DND-41 (cell line): ENCODE data around the gene PGLYRP1.

Source experiments
- ATAC-seq: fragments of 200-7000 bp; cut with Tn5 transposase; 3 replicates; pipeline ENCODE4 v1.9.1; 2021; ENCODE audit warnings: low read depth; ENCODE audit not compliant: insufficient read depth
- DNase-seq: peaks from one replicate; pipeline ENCODE4 v3.0.0-alpha.2; 2020
- H2AFZ ChIP-seq: 2 replicates; pipeline ENCODE4 v1.6.0; 2012; ENCODE audit warnings: low read depth, low read length
- H3K27ac ChIP-seq: 2 replicates; pipeline ENCODE4 v1.5.1; 2012; ENCODE audit warnings: low read length, inconsistent platforms
- H3K27me3 ChIP-seq: fragments of 200-600 bp; sonication (generic); 2 replicates; pipeline ENCODE4 v1.6.0; 2012; ENCODE audit warnings: low read length, mild to moderate bottlenecking, inconsistent platforms; ENCODE audit not compliant: insufficient read depth, poor library complexity
- H3K36me3 ChIP-seq: 2 replicates; pipeline ENCODE4 v1.5.1; 2012; ENCODE audit warnings: low read length, inconsistent platforms; ENCODE audit not compliant: insufficient read depth
- H3K4me1 ChIP-seq: 2 replicates; pipeline ENCODE4 v1.5.1; 2012; ENCODE audit warnings: mild to moderate bottlenecking, low read length; ENCODE audit not compliant: insufficient read depth
- H3K4me2 ChIP-seq: 2 replicates; pipeline ENCODE4 v1.6.0; 2012; ENCODE audit warnings: mild to moderate bottlenecking, moderate library complexity, low read length, inconsistent platforms; ENCODE audit not compliant: insufficient read depth
- H3K4me3 ChIP-seq, 2 experiments: fragments of 200-600 bp in 1 of 2; shearing (Covaris generic) in 1 of 2; 2 replicates each; pipeline ENCODE4 v1.5.1; 2012 to 2016; ENCODE audit warnings: inconsistent platforms in 2 of 2, low read length in 2 of 2, mild to moderate bottlenecking in 2 of 2, low read depth in 1 of 2, moderate library complexity in 1 of 2
- H3K79me2 ChIP-seq: 2 replicates; pipeline ENCODE4 v1.6.0; 2012; ENCODE audit warnings: low read length, inconsistent platforms; ENCODE audit not compliant: insufficient read depth
- H3K9ac ChIP-seq: 2 replicates; pipeline ENCODE4 v1.6.0; 2012; ENCODE audit warnings: low read depth, mild to moderate bottlenecking, inconsistent platforms, low read length, moderate library complexity
- H3K9me3 ChIP-seq: 2 replicates; pipeline ENCODE4 v1.5.1; 2012; ENCODE audit warnings: low read length, moderate library complexity, mild to moderate bottlenecking, inconsistent platforms; ENCODE audit not compliant: insufficient read depth, severe bottlenecking
- H4K20me1 ChIP-seq: 2 replicates; pipeline ENCODE4 v1.6.0; 2012; ENCODE audit warnings: low read length; ENCODE audit not compliant: insufficient read depth
- EZH2 ChIP-seq: IDR thresholded peaks from 3 replicates; pipeline ENCODE4 v1.6.1; 2012; ENCODE audit warnings: borderline replicate concordance, low read depth, mild to moderate bottlenecking, moderate library complexity, low read length, inconsistent platforms; ENCODE audit not compliant: severe bottlenecking
- TF ChIP-seq, protein P1 (sequence below): IDR thresholded peaks from 2 replicates; pipeline ENCODE4 v1.5.1; 2012; ENCODE audit warnings: borderline replicate concordance, low read length, moderate library complexity, mild to moderate bottlenecking; ENCODE audit not compliant: poor library complexity, severe bottlenecking; ENCODE audit errors: extremely low read depth

Gene PGLYRP1

DNA sequence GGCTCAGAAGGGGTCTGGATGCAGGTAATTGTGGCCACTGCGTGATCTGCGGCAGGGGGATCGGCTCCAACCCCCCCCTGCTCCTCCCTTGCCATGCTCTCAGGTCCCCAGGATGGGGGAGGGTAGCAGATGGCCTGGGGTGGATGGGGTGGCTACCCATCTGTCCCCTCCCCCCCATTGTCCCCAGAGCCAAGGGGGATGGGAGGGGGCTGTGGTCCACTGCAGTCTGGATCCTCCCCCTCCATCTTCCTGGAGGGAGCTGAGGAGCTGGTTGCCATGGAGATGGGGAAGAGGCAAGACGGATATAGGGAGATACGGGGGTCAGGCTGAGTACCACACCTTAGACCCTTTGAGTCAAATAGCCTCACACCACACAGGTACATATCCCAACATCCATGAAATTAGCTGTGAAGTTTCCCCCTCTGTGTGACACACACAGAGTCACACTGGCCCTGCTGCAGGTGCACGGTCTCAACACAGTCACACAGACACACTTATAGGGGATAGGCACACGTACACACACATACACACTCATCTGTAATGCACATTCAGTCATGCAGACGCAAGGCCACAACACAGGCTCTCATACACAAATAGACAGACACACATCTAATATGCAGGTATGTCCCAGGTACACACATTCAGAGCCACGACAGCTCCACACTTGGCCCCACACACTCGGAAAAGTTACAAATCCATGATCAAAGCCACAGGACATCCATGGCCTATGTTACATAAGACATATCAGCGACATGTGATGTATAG, 47.4 kb downstream of the PGLYRP1 start:
- H3K4me2 ChIP-seq: no peak overlapping the region
- H3K9ac ChIP-seq: no peak overlapping the region
- H3K4me1 ChIP-seq: no peaks in the 10 kb centered on the region
- H3K79me2 ChIP-seq: no peaks in the 10 kb centered on the region
- TF ChIP-seq, protein P1, sequence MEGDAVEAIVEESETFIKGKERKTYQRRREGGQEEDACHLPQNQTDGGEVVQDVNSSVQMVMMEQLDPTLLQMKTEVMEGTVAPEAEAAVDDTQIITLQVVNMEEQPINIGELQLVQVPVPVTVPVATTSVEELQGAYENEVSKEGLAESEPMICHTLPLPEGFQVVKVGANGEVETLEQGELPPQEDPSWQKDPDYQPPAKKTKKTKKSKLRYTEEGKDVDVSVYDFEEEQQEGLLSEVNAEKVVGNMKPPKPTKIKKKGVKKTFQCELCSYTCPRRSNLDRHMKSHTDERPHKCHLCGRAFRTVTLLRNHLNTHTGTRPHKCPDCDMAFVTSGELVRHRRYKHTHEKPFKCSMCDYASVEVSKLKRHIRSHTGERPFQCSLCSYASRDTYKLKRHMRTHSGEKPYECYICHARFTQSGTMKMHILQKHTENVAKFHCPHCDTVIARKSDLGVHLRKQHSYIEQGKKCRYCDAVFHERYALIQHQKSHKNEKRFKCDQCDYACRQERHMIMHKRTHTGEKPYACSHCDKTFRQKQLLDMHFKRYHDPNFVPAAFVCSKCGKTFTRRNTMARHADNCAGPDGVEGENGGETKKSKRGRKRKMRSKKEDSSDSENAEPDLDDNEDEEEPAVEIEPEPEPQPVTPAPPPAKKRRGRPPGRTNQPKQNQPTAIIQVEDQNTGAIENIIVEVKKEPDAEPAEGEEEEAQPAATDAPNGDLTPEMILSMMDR: no peak
- TF ChIP-seq EZH2: no peak
- no peak for DNase-seq
- ATAC-seq: no peak
- H2AFZ ChIP-seq: no peak overlapping the region
- H4K20me1 ChIP-seq: peaks cover 5% of the 10 kb centered on the region; the same call in 1 of the 2 replicates
- no peaks in the 10 kb centered on the region for H3K9me3 ChIP-seq
- no peak overlapping the region for H3K27ac ChIP-seq
- no peak overlapping the region for H3K4me3 ChIP-seq
- H3K27me3 ChIP-seq: peaks cover 13% of the 10 kb centered on the region
- H3K36me3 ChIP-seq: no peaks in the 10 kb centered on the region

DNA sequence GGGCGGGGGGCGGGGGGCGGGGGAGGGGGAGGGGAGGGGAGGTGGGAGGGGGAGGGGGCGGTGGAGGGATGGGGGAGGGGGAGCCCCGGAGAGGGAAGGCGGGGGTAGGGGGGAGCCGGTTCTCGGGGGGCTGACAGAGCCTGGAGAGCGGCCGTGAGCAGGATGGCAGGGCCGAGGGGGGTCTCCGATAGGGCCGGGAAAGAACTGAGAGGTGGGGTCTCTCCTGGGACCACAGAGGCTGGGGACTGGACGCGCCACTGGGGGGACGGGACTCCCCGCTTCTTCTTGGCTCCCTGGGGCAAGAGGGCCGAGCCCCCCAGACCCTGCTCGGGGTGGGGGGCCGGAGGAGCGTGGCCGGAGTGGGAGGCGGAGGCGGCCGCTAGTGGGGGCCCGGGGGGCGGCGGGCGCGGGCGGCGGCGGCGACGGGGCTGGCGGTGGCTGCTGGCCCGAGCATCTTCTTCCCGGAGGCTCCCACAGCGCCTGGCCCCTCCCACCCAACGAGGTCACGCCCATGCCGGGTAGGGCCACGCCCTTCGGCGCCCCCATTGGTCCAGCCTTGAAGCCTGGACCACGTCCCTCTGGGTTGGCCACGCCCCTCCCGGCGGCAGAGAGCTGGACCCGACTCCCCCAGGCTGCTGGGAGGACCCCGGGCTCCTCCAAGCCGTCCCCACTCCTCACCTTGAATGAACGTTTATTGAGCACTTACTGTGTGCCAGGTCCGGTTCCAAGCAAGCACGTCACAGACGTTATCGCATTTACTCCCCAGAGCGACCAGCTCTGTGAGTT, 49.1 kb downstream of the PGLYRP1 start, which contains the start of gene NOVA2:
NOVA2 (minus strand) TSS at position 313 of the 786 bp plus-strand sequence. CDS start 514 bp downstream, outside the sequence.
- H3K27ac ChIP-seq: no peak within 1 kb of the TSS
- peaks cover 5% of the 10 kb centered on the region; the same call in 1 of the 2 replicates for H4K20me1 ChIP-seq
- no peak within 1 kb of the TSS for H2AFZ ChIP-seq
- no peak within 1 kb of the TSS for H3K4me2 ChIP-seq
- TF ChIP-seq, protein P1: no peak
- TF ChIP-seq EZH2: no peak
- no peak within 1 kb of the TSS for H3K4me3 ChIP-seq
- ATAC-seq (no peak), DNase-seq (peak; percentile 19)
- H3K4me1 ChIP-seq: no peaks in the 10 kb centered on the region
- no peak within 1 kb of the TSS for H3K9ac ChIP-seq
- H3K27me3 ChIP-seq: peaks cover 13% of the 10 kb centered on the region
- H3K36me3 ChIP-seq: no peaks in the 10 kb centered on the region
- no peaks in the 10 kb centered on the region for H3K9me3 ChIP-seq
- no peaks in the 10 kb centered on the region for H3K79me2 ChIP-seq

DNA sequence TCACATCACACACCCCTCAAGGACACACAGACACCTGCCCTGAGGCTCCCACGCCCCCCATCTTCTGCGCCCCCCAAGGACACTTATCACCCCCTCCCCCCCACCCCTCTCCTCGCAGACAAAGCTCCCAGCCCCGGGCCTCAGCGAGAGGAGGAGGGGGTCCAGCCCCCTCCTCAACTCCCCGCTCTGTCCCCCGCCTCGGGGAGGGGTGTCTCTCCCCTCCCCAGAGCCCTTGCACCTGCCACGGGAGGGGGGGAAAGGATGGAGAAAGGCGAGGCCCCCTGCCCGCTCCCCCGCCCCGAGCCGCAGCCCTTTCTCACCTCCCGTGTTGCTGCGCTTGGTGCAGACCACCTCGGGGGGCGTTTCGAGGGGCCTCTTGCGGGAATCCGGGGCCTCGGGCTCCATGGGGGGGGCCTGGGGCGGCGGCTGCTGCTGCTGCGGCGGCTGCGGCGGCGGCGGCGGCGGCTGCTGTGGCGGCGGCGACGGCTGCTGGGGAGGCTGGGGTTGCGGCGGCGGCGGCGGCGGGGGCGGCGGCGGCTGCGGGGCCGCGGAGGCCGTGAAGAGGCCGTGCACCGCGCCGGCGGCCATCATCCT, 49.8 kb downstream of the PGLYRP1 start:
- Histone ChIP-seq H3K4me2 (no peak overlapping the region), H3K27ac (no peak overlapping the region), H3K27me3 (peaks cover 13% of the 10 kb centered on the region), H3K9me3 (no peaks in the 10 kb centered on the region), H2AFZ (no peak overlapping the region), H3K4me3 (no peak overlapping the region), H3K36me3 (no peaks in the 10 kb centered on the region), H3K4me1 (no peaks in the 10 kb centered on the region), H3K79me2 (no peaks in the 10 kb centered on the region), H4K20me1 (peaks cover 5% of the 10 kb centered on the region; the same call in 1 of the 2 replicates), H3K9ac (no peak overlapping the region)
- TF ChIP-seq EZH2: no peak
- TF ChIP-seq, protein P1: no peak
- ATAC-seq (no peak), DNase-seq (no peak)
